Stimulated activated CD8-positive, alpha-beta memory T cell treated with anti-CD3 and anti-CD28 coated beads, Interleukin-4, amount 100 ng/mL, for 4 hours (primary cell): ENCODE data around the gene MRPL20.
"Not testable (repeated sequence)": the region's sequence is repeated elsewhere in the genome, so short reads cannot be mapped to it uniquely, and the experiment has no call there.

Experiments
- DNase-seq, 2 donors: peaks; one replicate each; pipeline ENCODE4 v3.0.0-alpha.2; 2020; ENCODE audit warnings: low read depth in 2 of 2, low spot score in 1 of 2

The MRPL20 gene

DNA sequence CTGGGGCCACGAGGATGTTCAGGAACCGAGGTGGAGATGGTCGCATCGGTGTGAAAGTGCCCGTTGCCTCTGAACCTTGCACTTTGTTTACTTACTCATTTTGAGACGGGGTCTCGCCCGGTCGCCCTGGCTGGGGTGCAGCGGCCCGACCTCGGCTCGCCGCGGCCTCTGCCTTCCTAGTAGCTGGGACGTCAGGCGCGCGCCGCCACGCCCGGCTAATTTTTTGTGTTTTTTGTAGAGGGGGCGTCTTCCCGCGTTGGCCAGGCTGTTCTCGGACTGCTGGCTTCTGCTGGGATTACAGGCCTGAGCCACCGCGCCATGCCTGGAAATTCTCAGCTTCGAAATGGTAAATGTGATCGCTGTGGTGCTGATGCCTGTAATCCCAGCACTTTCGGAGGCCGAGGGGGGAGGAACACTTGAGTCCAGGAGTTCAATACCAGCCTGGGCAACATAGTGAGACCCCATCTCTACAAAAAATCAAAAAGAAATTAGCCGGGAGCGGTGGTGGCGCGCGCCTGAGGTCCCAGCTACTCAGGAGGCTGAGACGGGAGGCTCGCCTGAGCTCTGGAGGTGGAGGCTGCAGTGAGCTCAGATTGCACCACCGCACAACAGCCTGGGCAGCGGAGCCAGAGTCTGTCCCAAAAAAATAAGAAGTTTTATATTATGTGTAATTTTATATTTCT, 684 bp upstream of the MRPL20 start:
- DNase-seq, result no peak

- no peak for DNase-seq
Observed at GRCh38 chr1:1406101-1406820, 832 bp downstream of the MRPL20 start.

DNA sequence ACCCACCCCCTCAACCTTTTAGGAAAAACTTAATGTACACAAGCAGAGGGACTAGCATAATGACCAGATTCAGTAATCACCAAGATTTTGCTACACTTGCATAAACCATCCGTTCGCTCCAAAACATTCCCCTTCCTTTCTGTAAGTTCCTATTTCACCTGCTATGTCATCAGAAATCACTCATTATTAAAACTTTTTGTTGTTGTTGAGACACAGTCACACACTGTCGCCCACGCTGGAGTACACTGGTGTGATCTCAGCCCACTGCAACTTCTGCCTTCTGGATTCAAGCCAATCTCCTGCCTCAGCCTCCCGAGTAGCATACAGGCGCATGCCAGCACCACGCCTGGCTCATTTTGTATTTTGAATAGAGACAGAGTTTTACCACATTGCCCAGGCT, 3.4 kb downstream of the MRPL20 start:
- no peak for DNase-seq

GRCh38 chr1:1402901-1403392, 4.1 kb downstream of the MRPL20 start:
- not testable (repeated sequence) for DNase-seq

GRCh38 chr1:1402072-1402900, 4.8 kb downstream of the MRPL20 start:
- DNase-seq, result no peak

DNA sequence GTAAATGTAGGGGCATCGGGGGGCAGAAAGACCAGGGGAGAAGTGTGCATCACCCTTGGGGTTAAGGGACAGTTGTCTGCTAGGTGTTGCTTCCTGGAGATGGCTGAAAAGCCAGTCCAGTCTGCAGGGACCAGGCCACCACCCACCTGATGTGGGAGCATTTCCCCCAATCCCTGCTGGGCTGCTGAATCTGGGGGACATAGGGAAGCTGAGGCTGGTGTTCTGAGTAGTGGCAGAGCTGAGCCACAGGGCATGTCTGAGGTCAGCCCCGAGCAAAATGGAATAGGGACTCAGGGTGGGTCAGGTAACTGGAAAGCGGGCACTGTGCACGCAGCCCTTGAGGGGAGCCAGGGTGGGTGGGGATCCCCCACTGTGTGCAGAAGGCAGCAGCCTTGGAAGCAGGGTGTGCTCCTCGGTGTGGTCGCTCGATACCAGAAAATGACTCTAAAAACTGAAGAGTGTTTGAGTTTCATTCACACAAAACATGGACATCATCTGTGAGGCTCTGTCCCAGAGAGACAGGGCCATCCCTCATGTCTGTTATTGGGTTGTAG, 5.6 kb downstream of the MRPL20 start:
- DNase-seq, result no peak

- no peak for DNase-seq
Observed at GRCh38 chr1:1400576-1401456, 6.3 kb downstream of the MRPL20 start.

GRCh38 chr1:1399872-1400575, 7.1 kb downstream of the MRPL20 start:
- DNase-seq, result no peak

DNA sequence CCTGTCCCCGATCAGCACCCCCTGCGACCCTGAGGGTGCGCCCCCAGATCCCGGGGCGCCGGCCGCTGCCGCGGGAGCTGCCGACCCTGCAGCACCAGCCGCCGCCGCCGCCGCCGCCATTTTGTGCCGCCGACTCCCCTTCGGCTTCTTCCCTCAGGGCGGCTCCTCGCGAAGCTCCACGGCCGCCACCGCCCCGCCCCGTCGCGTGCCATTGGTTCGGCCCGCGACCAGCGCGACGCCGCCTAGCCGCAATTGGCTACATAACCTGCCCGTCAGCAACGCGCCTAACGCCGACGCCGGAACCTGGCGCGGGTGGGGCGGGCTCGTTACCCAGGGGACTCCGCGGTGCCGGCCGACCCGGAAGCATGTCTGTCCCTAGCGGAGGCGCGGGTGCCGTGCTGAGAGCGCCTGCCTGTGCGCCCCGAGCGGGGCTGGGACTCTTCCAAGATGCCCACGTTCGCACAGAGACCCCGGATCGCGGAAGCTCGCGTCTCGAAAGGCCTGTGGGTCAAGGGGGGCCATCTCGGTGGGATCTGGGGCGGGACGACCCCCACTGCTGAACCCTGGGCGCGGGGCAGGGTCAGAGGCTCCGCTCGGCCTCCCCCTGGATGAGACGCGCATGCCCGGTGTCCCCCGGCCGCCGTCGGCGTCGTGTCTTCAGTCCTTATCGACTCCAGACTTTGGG, 7.8 kb downstream of the MRPL20 start, which contains the start of gene CCNL2:
Gene CCNL2, minus strand, starts transcription at position 149 of the 685 bp plus-strand sequence. Its CDS starts 29 bp downstream, at position 120.
- peak; percentile 97 to 99 for DNase-seq

DNA sequence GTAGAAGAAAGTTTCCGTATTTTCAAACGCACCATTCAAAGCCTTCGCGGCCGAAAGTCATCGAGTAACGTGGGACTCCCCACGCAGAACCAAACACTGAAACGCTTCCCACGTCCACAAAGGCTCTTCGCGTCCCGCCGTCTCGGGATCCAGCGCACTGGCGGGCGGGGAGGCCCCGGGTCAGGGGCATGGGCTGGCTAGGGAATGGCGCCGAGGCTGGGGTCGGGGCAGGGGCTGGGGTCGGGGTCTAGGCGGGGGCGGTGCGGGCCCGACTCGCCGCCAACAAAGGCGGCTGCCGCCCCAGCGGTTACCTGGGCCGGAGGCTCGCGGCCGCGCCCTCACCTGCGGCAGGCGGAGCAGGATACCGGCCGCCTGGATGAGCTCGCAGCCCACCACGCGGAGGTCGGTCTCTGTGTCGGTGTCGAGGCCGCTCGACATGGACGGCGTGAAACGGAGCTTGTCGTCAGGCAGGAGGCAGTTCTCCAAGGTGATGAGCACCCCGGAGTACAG, 8.4 kb downstream of the MRPL20 start:
- DNase-seq, result no peak

- DNase-seq, result no peak
Observed at GRCh38 chr1:1397839-1398523, 9.1 kb downstream of the MRPL20 start.

DNA sequence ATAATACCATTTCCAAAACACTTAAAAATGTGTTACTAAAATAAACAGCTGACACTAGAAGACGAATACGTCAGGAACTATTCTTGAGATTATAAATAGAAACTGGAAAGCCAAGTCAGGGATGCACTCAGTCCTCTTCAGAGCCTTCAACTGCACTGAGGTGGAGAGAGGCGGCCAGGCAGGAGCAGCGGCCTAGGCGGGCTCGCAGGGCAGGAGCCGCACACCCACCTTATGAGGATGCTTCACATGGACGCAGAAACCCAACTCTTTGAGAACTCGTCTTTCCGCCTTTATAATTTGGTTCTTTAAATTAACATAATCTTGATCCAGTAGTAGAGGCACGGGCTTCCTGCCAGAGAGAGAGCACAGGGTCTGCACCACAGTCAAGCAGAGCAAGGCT, 11.9 kb downstream of the MRPL20 start:
- no peak for DNase-seq

GRCh38 chr1:1394116-1394515, 13.0 kb downstream of the MRPL20 start:
- DNase-seq, result no peak

DNA sequence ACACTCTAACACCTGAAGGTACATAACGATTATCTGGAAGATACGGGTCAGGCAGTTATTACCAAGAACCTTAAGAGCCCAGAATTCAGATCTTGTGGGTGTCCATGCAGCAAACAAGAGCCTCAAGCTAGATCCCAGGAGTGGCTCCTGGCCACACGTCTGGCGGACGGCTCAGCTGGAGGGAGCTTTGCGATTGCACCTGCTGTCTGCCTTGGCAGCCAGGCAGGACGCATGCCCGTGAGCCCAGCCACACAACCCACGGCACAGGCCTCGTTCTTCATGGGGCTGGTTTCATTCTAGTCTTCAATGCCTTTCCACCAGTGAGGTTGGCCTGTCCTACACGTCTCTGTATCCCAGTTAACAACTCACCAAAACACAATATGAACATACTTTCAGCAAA, 13.7 kb downstream of the MRPL20 start:
- DNase-seq, result no peak

- DNase-seq, result no peak
Observed at GRCh38 chr1:1393014-1393413, 14.1 kb downstream of the MRPL20 start.

- no peak for DNase-seq
Observed at GRCh38 chr1:1391225-1391624, 15.9 kb downstream of the MRPL20 start.

DNA sequence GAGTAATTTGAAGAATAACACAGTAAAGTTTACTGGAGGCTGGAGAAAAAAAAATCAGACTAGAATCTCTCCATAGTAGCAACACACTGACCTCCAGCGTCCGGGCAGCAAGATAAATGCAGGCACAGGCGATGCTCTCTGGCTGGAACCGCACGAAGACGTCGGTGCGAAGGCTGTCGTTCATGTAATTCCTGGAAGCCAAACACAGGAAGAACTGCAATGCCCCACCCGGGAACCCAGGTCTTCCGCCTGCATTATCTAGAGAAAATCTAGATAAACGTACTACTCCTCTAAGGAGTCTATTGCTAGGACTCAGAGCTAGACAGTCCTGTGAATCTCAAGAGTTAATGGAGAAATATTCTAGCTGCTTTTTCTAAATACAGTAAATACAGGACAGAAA, 16.4 kb downstream of the MRPL20 start:
- DNase-seq, result no peak

DNA sequence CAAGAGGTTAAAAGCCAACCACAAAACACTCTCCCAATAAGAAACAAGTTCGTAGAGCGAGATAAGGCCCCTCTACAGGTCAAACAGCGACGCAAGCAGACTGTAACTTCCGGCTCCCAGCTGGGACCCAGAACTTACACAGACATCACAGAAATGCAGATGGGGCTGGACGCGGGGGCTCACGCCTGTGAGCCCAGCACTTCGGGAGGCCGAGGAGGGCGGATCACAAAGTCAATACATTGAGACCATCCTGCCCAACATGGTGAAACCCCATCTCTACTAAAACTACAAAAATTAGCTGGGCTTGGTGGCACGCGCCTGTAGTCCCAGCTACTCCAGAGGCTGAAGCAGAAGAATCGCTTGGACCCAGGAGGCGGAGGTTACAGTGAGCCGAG, 19.0 kb downstream of the MRPL20 start:
- DNase-seq, result no peak
